Measurements from ENCODE around the gene CCDC59. TPM values are rescaled to one million over a fixed set of nuclear protein-coding genes. Genes with fewer than 3 reads are reported as not detected.
A peak's percentile ranks its signal among the peaks of the same experiment; 100 is the strongest.

The CCDC59 gene
- total RNA-seq = 100 to 1,000 TPM; 104 to 124 (median 105) TPM
- total RNA-seq (2013) = 113 TPM

- peak within 1 kb of the TSS; percentile 100 for H3K27ac Mint-ChIP-seq
- peaks cover 24% of the 10 kb centered on the region for H3K36me3 ChIP-seq (ENCODE audit: control insufficient read depth, insufficient read depth, low read length)
- H3K4me3 ChIP-seq (ENCODE audit: low read length) = peak within 1 kb of the TSS; percentile 95
- peak within 1 kb of the TSS; percentile 96 for H3K27ac ChIP-seq (ENCODE audit: low read length)
- H3K4me1 ChIP-seq (ENCODE audit: control insufficient read depth, insufficient read depth, low read length) = peaks cover 6% of the 10 kb centered on the region
- peaks cover 14% of the 10 kb centered on the region for H3K36me3 Mint-ChIP-seq
- peaks cover 53 to 58% of the 10 kb centered on the region in 2 donors for H3K4me1 Mint-ChIP-seq
- under 1% methylated on average over 61 of the region's 61 CpGs for WGBS (ENCODE audit: insufficient coverage)
- intact Hi-C loops (cut with micrococcal nuclease) = loop anchor here (1.0 to 10.0 kb wide), 2 partner anchors 326 to 714 kb away; partner anchors contain the start of gene TMTC2
- DNase-seq = peak; percentile 94 to 99
- no peaks in the 10 kb centered on the region for H3K27me3 ChIP-seq (ENCODE audit: control insufficient read depth, insufficient read depth, low read length)
- TF ChIP-seq CTCF (IDR thresholded peaks at IDR 0.05) = peak; percentile 99
- no peaks in the 10 kb centered on the region for H3K27me3 Mint-ChIP-seq (ENCODE audit: low read depth in 2 of 2)
- no peaks in the 10 kb centered on the region for H3K9me3 Mint-ChIP-seq
- H3K9me3 ChIP-seq (ENCODE audit: control insufficient read depth, insufficient read depth, low read length) = no peaks in the 10 kb centered on the region
- peak; percentile 88 to 97 (median 89) for ATAC-seq
- H3K4me3 Mint-ChIP-seq = peak within 1 kb of the TSS; percentile 96
Measured at GRCh38 chr12:82358200-82359114, at the start of gene CCDC59, which contains the start of gene METTL25. Gene CCDC59 (minus strand): TSS chr12:82358387. CDS start chr12:82358376, 11 bp downstream. Gene METTL25 (plus strand): TSS chr12:82358529. CDS start chr12:82358566, 37 bp downstream.

DNA sequence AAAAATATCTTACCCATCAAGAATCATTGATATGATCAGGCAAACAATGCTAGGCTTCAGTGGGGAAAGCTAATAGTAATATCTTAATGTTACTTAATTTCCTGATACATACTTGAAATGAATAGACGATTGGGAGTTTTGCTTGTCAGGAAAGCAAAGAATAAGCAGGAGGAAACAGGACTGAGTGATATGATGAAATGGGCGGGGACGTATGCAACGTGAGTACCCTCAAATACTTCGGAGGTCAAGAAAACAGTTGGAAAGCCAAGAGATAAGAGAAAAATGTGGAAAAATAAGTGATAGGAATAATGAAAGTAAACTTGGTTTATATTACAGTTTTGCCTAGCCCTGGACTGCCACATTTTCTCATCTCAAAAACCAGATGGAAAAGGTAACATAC, 49.3 kb upstream of the CCDC59 start:
- H3K4me1 Mint-ChIP-seq = no peaks in the 10 kb centered on the region
- no peak overlapping the region for H3K4me3 Mint-ChIP-seq
- Histone ChIP-seq H3K27me3 (ENCODE audit: control insufficient read depth, insufficient read depth, low read length) (no peaks in the 10 kb centered on the region), H3K36me3 (ENCODE audit: control insufficient read depth, insufficient read depth, low read length) (peaks cover 5% of the 10 kb centered on the region), H3K9me3 (ENCODE audit: control insufficient read depth, insufficient read depth, low read length) (no peaks in the 10 kb centered on the region), H3K4me3 (ENCODE audit: low read length) (no peak overlapping the region), H3K27ac (ENCODE audit: low read length) (no peak overlapping the region), H3K4me1 (ENCODE audit: control insufficient read depth, insufficient read depth, low read length) (no peaks in the 10 kb centered on the region)
- H3K9me3 Mint-ChIP-seq = no peaks in the 10 kb centered on the region
- no peaks in the 10 kb centered on the region for H3K27me3 Mint-ChIP-seq (ENCODE audit: low read depth in 2 of 2)
- H3K36me3 Mint-ChIP-seq = no peaks in the 10 kb centered on the region
- WGBS (ENCODE audit: insufficient coverage) = 89% methylated on average over 5 of the region's 5 CpGs
- DNase-seq = no peak
- H3K27ac Mint-ChIP-seq = no peak overlapping the region
- intact Hi-C loops (cut with micrococcal nuclease) = no loop called here
- no peak for TF ChIP-seq CTCF (IDR thresholded peaks at IDR 0.05)
- ATAC-seq = no peak

GRCh38 chr12:82406651-82407050, 48.5 kb upstream of the CCDC59 start:
- H3K4me3 Mint-ChIP-seq = no peak overlapping the region
- no peaks in the 10 kb centered on the region for H3K9me3 Mint-ChIP-seq
- no peaks in the 10 kb centered on the region for H3K36me3 Mint-ChIP-seq
- H3K27me3 Mint-ChIP-seq (ENCODE audit: low read depth in 2 of 2) = no peaks in the 10 kb centered on the region
- no peak overlapping the region for H3K4me3 ChIP-seq (ENCODE audit: low read length)
- WGBS (ENCODE audit: insufficient coverage) = 72% methylated on average over 1 of the region's 1 CpG
- ATAC-seq = no peak
- no peaks in the 10 kb centered on the region for H3K9me3 ChIP-seq (ENCODE audit: control insufficient read depth, insufficient read depth, low read length)
- H3K27ac Mint-ChIP-seq = no peak overlapping the region
- no peak for DNase-seq
- H3K27me3 ChIP-seq (ENCODE audit: control insufficient read depth, insufficient read depth, low read length) = no peaks in the 10 kb centered on the region
- peaks cover 5% of the 10 kb centered on the region for H3K36me3 ChIP-seq (ENCODE audit: control insufficient read depth, insufficient read depth, low read length)
- no peaks in the 10 kb centered on the region for H3K4me1 Mint-ChIP-seq
- TF ChIP-seq CTCF (IDR thresholded peaks at IDR 0.05) = no peak
- intact Hi-C loops (cut with micrococcal nuclease) = no loop called here
- no peak overlapping the region for H3K27ac ChIP-seq (ENCODE audit: low read length)
- H3K4me1 ChIP-seq (ENCODE audit: control insufficient read depth, insufficient read depth, low read length) = no peaks in the 10 kb centered on the region
